ENCODE measurements around the gene PHLDA2.

GRCh38 chr11:2924821-2925675 is 4.2 kb downstream of the PHLDA2 start:
- TF ChIP-seq CTCF (IDR thresholded peaks at IDR 0.05; ENCODE audit: borderline replicate concordance, extremely low read depth, low read length, poor library complexity, severe bottlenecking) (no peak), EZH2 (IDR thresholded peaks at IDR 0.05; ENCODE audit: borderline replicate concordance, low read depth, low read length, severe bottlenecking) (no peak)

Measured in DND-41 (cell line).